Hepatocyte (in vitro differentiated cells): ENCODE data around the gene ACTG1. TPM values are rescaled to one million over a fixed set of nuclear protein-coding genes. Genes with fewer than 3 reads are reported as not detected.

Experiments used
- DNase-seq: peaks from one replicate; pipeline ENCODE4 v3.0.0-alpha.2; 2016; ENCODE audit warnings: low spot score
- H2AFZ ChIP-seq: fragments of 200-600 bp; sonication (generic); 2 replicates; pipeline ENCODE4 v1.6.0; 2016; ENCODE audit warnings: antibody characterized with exemption, mild to moderate bottlenecking
- H3K27ac ChIP-seq: fragments of 200-600 bp; sonication (generic); 2 replicates; pipeline ENCODE4 v1.5.1; 2016; ENCODE audit warnings: mild to moderate bottlenecking
- H3K27me3 ChIP-seq: fragments of 200-600 bp; sonication (generic); 2 replicates; pipeline ENCODE4 v1.6.1; 2016
- H3K36me3 ChIP-seq: fragments of 200-600 bp; sonication (generic); replicated peaks from 2 replicates; pipeline ENCODE4 v1.5.1; 2016; ENCODE audit warnings: low read depth; ENCODE audit not compliant: insufficient read depth
- H3K4me1 ChIP-seq: fragments of 200-600 bp; sonication (generic); 2 replicates; pipeline ENCODE4 v1.5.1; 2016; ENCODE audit warnings: mild to moderate bottlenecking, moderate library complexity; ENCODE audit not compliant: insufficient read depth
- H3K4me2 ChIP-seq: fragments of 200-600 bp; sonication (generic); 2 replicates; pipeline ENCODE4 v1.6.0; 2016
- H3K4me3 ChIP-seq: fragments of 200-600 bp; sonication (generic); 2 replicates; pipeline ENCODE4 v1.5.1; 2016; ENCODE audit warnings: mild to moderate bottlenecking
- H3K79me2 ChIP-seq: fragments of 200-600 bp; sonication (generic); 2 replicates; pipeline ENCODE4 v1.6.0; 2017; ENCODE audit warnings: mild to moderate bottlenecking
- H3K9me2 ChIP-seq: fragments of 200-600 bp; sonication (generic); replicated peaks from 2 replicates; pipeline ENCODE4 v1.6.0; 2017; ENCODE audit warnings: mild to moderate bottlenecking; ENCODE audit not compliant: insufficient read depth
- H3K9me3 ChIP-seq: fragments of 200-600 bp; sonication (generic); 2 replicates; pipeline ENCODE4 v1.5.1; 2016; ENCODE audit warnings: low read depth, mild to moderate bottlenecking
- H4K20me1 ChIP-seq: fragments of 200-600 bp; sonication (generic); 2 replicates; pipeline ENCODE4 v1.6.0; 2016; ENCODE audit warnings: mild to moderate bottlenecking; ENCODE audit not compliant: insufficient read depth, poor library complexity, severe bottlenecking
- CTCF ChIP-seq: fragments of 200-600 bp; sonication (generic); IDR thresholded peaks from 2 replicates; pipeline ENCODE4 v1.5.1; 2016; ENCODE audit warnings: antibody characterized with exemption, mild to moderate bottlenecking; ENCODE audit not compliant: poor library complexity
- EZH2 ChIP-seq: fragments of 200-600 bp; sonication (generic); IDR thresholded peaks from 2 replicates; pipeline ENCODE4 v1.6.1; 2016; ENCODE audit warnings: antibody characterized with exemption, mild to moderate bottlenecking, borderline replicate concordance
- EZH2phosphoT487 ChIP-seq: fragments of 200-600 bp; sonication (generic); IDR thresholded peaks from one replicate; pipeline ENCODE4 v1.6.1; 2018; ENCODE audit warnings: antibody characterized with exemption, mild to moderate bottlenecking, low read depth, moderate library complexity; ENCODE audit not compliant: unreplicated experiment, severe bottlenecking
- WGBS: methylation state at CpG from one replicate; pipeline ENCODE4 v1.1.6; 2016; ENCODE audit warnings: low lambda C conversion rate; ENCODE audit errors: missing lambda C conversion rate; 5-methylcytosine and 5-hydroxymethylcytosine counted together
- polyA plus RNA-seq: library from polyadenylated mRNA; unstranded; fragments of >200 nt; fragmentation: Nextera tagmentation; extraction: Ambion mirVana; gene quantifications from 2 replicates; pipeline ENCODE4 v1.2.1, GENCODE V29; 2016
- total RNA-seq: library from RNA; depleted of rRNA; stranded (reverse); fragments of >200 nt; gene quantifications from 2 replicates; pipeline ENCODE4 v1.2.3, GENCODE V29; 2014

Gene ACTG1
- total and polyA plus RNA-seq, 2 experiments from 2014 or later, result 2,832 to 3,298 TPM

GRCh38 chr17:81552244-81553017 lies 39.8 kb upstream of the ACTG1 start, which contains the start of gene FAAP100:
Gene FAAP100, minus strand, starts transcription at chr17:81552353. Its CDS starts 23 bp downstream, at chr17:81552330.
- 2% methylated on average over 58 of the region's 85 CpGs for WGBS
- Histone ChIP-seq H3K9me3 (no peaks in the 10 kb centered on the region), H3K9me2 (no peaks in the 10 kb centered on the region), H3K79me2 (peaks cover 24% of the 10 kb centered on the region), H4K20me1 (no peaks in the 10 kb centered on the region), H3K36me3 (no peaks in the 10 kb centered on the region), H3K4me2 (peak within 1 kb of the TSS; percentile 99), H3K27me3 (no peaks in the 10 kb centered on the region), H3K4me1 (peaks cover 26% of the 10 kb centered on the region), H3K4me3 (peak within 1 kb of the TSS; percentile 94), H2AFZ (peak within 1 kb of the TSS; percentile 97), H3K27ac (peak within 1 kb of the TSS; percentile 80)
- peak; percentile 93 for DNase-seq
- no peak for TF ChIP-seq EZH2phosphoT487
- no peak for TF ChIP-seq CTCF
- TF ChIP-seq EZH2, result no peak

- H3K27ac ChIP-seq, result peak overlapping the region; percentile 72
- no peaks in the 10 kb centered on the region for H3K9me3 ChIP-seq
- 5% methylated on average over 52 of the region's 69 CpGs for WGBS
- DNase-seq, result peak; percentile 44
- H3K79me2 ChIP-seq, result peaks cover 24% of the 10 kb centered on the region
- H3K4me3 ChIP-seq, result peak overlapping the region; percentile 94
- peaks cover 26% of the 10 kb centered on the region for H3K4me1 ChIP-seq
- TF ChIP-seq EZH2phosphoT487 (no peak), CTCF (no peak)
- H3K9me2 ChIP-seq, result no peaks in the 10 kb centered on the region
- peak overlapping the region; percentile 97 for H2AFZ ChIP-seq
- no peaks in the 10 kb centered on the region for H4K20me1 ChIP-seq
- H3K36me3 ChIP-seq, result no peaks in the 10 kb centered on the region
- peak overlapping the region; percentile 99 for H3K4me2 ChIP-seq
- no peaks in the 10 kb centered on the region for H3K27me3 ChIP-seq
Measured at GRCh38 chr17:81551458-81552243, 39.1 kb upstream of the ACTG1 start.

GRCh38 chr17:81550830-81551457 lies 38.3 kb upstream of the ACTG1 start:
- Histone ChIP-seq H3K36me3 (no peaks in the 10 kb centered on the region), H3K4me1 (peaks cover 25% of the 10 kb centered on the region), H3K4me2 (peak overlapping the region; percentile 99), H3K9me2 (no peaks in the 10 kb centered on the region), H3K79me2 (peaks cover 24% of the 10 kb centered on the region), H3K27ac (no peak overlapping the region), H3K27me3 (no peaks in the 10 kb centered on the region), H3K9me3 (no peaks in the 10 kb centered on the region), H4K20me1 (no peaks in the 10 kb centered on the region), H3K4me3 (peak overlapping the region; percentile 94), H2AFZ (no peak overlapping the region)
- DNase-seq, result no peak
- TF ChIP-seq EZH2 (no peak), EZH2phosphoT487 (no peak), CTCF (no peak)
- WGBS, result 93% methylated on average over 26 of the region's 27 CpGs
